ENCODE data around the gene DMXL1. TPM values are rescaled to one million over a fixed set of nuclear protein-coding genes. Genes with fewer than 3 reads are reported as not detected.
A peak's percentile ranks its signal among the peaks of the same experiment; 100 is the strongest.
"Not testable (repeated sequence)": the region's sequence is repeated elsewhere in the genome, so short reads cannot be mapped to it uniquely, and the experiment has no call there.

DMXL1 gene
- total and polyA plus RNA-seq, 2 experiments from 2014 or later, result 19.5 to 37.4 TPM

- Histone ChIP-seq H3K27ac (no peak overlapping the region), H3K4me1 (ENCODE audit: low read depth) (no peaks in the 10 kb centered on the region), H3K27me3 (no peaks in the 10 kb centered on the region), H3K9me3 (ENCODE audit: low read depth) (no peaks in the 10 kb centered on the region), H3K36me3 (peaks cover 6% of the 10 kb centered on the region), H3K4me3 (no peak overlapping the region)
- TF ChIP-seq, protein P1, sequence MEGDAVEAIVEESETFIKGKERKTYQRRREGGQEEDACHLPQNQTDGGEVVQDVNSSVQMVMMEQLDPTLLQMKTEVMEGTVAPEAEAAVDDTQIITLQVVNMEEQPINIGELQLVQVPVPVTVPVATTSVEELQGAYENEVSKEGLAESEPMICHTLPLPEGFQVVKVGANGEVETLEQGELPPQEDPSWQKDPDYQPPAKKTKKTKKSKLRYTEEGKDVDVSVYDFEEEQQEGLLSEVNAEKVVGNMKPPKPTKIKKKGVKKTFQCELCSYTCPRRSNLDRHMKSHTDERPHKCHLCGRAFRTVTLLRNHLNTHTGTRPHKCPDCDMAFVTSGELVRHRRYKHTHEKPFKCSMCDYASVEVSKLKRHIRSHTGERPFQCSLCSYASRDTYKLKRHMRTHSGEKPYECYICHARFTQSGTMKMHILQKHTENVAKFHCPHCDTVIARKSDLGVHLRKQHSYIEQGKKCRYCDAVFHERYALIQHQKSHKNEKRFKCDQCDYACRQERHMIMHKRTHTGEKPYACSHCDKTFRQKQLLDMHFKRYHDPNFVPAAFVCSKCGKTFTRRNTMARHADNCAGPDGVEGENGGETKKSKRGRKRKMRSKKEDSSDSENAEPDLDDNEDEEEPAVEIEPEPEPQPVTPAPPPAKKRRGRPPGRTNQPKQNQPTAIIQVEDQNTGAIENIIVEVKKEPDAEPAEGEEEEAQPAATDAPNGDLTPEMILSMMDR (IDR thresholded peaks at IDR 0.05; ENCODE audit: low read depth, low read length), result no peak
- DNase-seq (ENCODE audit: low read depth in 1 of 2, low spot score in 1 of 2), result no peak
Observed at GRCh38 chr5:119177226-119177625, 106.3 kb downstream of the DMXL1 start.

DNA sequence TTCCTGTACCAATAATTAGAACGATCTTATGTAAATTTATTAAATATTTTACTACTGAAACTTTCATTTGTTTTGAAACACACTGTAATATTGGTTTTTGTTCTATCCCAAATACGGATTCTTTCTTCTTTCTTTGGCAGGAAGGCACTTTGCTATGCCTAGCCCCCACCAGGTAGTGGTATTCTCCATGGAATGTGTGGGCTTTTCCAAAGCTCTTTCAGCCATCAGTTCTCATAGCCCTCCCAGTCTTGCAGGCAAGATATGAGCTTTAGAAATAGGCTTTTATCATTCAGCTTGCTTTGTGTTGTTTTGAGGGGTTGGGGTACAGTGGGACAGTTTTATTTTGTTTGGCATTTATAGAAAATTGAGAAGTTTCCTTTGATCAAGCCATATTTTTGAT lies 107.5 kb downstream of the DMXL1 start:
- TF ChIP-seq, protein P1 (IDR thresholded peaks at IDR 0.05; ENCODE audit: low read depth, low read length), result no peak
- Histone ChIP-seq H3K9me3 (ENCODE audit: low read depth) (no peaks in the 10 kb centered on the region), H3K4me3 (no peak overlapping the region), H3K36me3 (peaks cover 6% of the 10 kb centered on the region), H3K4me1 (ENCODE audit: low read depth) (no peaks in the 10 kb centered on the region), H3K27me3 (no peaks in the 10 kb centered on the region), H3K27ac (no peak overlapping the region)
- DNase-seq (ENCODE audit: low read depth in 1 of 2, low spot score in 1 of 2), result peak in 1 of 2 donors; percentile 36

GRCh38 chr5:119179857-119180641 lies 109.2 kb downstream of the DMXL1 start:
- TF ChIP-seq, protein P1 (IDR thresholded peaks at IDR 0.05; ENCODE audit: low read depth, low read length), result no peak
- H3K27ac ChIP-seq, result no peak overlapping the region
- H3K9me3 ChIP-seq (ENCODE audit: low read depth), result no peaks in the 10 kb centered on the region
- no peaks in the 10 kb centered on the region for H3K27me3 ChIP-seq
- H3K4me1 ChIP-seq (ENCODE audit: low read depth), result no peaks in the 10 kb centered on the region
- DNase-seq (ENCODE audit: low read depth in 1 of 2, low spot score in 1 of 2), result no peak
- peaks cover 6% of the 10 kb centered on the region for H3K36me3 ChIP-seq
- H3K4me3 ChIP-seq, result no peak overlapping the region

GRCh38 chr5:119185512-119185911 lies 114.6 kb downstream of the DMXL1 start:
- H3K9me3 ChIP-seq (ENCODE audit: low read depth); H3K27ac ChIP-seq; DNase-seq (ENCODE audit: low read depth in 1 of 2, low spot score in 1 of 2): not testable (repeated sequence)

DNA sequence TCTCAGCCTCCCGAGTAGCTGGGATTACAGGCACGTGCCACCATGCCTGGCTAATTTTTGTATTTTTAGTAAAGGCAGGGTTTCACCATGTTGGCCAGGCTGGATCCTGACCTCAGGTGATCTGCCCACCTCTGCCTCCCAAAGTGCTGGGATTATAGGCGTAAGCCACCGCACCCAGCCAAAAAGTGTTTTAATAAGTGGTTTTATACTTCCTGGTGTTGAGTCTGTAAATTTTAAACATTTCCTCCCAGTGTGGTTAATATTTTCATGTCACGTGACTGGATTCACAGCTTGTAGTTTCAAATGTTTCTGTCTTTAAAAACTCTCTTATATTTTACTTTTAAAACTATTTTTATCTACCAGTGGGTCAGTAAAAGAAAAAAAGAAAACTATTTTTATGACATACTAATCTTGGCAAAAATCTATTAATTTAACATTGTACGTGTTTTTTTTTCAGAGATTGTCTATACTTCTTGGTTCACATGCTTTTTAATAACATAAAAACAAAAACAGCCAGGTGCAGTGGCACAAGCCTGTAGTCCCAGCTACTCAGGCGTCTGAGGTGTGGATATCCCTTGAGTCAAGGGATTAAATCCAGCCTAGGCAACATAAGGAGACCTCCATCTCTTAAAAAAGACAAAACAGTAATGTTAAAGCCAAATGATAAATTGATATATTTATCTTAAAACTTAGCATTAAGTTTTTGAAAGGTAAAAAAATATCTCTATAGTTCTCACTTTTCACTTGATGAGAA lies 117.1 kb downstream of the DMXL1 start:
- TF ChIP-seq, protein P1 (IDR thresholded peaks at IDR 0.05; ENCODE audit: low read depth, low read length), result no peak
- no peaks in the 10 kb centered on the region for H3K9me3 ChIP-seq (ENCODE audit: low read depth)
- DNase-seq (ENCODE audit: low read depth in 1 of 2, low spot score in 1 of 2), result no peak
- no peaks in the 10 kb centered on the region for H3K27me3 ChIP-seq
- H3K4me1 ChIP-seq (ENCODE audit: low read depth), result no peaks in the 10 kb centered on the region
- H3K27ac ChIP-seq, result no peak overlapping the region
- H3K36me3 ChIP-seq, result peaks cover 13% of the 10 kb centered on the region
- no peak overlapping the region for H3K4me3 ChIP-seq

More at GRCh38 chr5:119185512-119185911, 114.6 kb downstream of the DMXL1 start:
- not testable (repeated sequence) for H3K4me3 ChIP-seq; H3K4me1 ChIP-seq (ENCODE audit: low read depth); H3K36me3 ChIP-seq; H3K27me3 ChIP-seq

All from cardiac muscle cell (in vitro differentiated cells and primary cell).